Endothelial cell of umbilical vein (primary cell): Measurements from ENCODE around the gene ZSWIM4. TPM values are rescaled to one million over a fixed set of nuclear protein-coding genes. Genes with fewer than 3 reads are reported as not detected.

ENCODE experiments used
- BruUV-seq: library from RNA; stranded (reverse); fragments of 400-500 nt; replicated peaks from 2 replicates; lab custom pipeline; 2021; lab: Mats Ljungman, UMichigan
- CTCF ChIA-PET: fragments of 300-600, 350-600 bp; sonication (Branson Sonifier 250); formaldehyde crosslinking; loops from one replicate; lab custom pipeline; 2021; ENCODE audit warnings: antibody characterized with exemption, inconsistent platforms; lab: Charles Lee
- POLR2A ChIA-PET: fragments of 300-600, 350-600 bp; sonication (Branson Sonifier 250); formaldehyde crosslinking; loops from one replicate; lab custom pipeline; 2021; ENCODE audit warnings: antibody characterized with exemption, inconsistent platforms; lab: Charles Lee
- DNase-seq: peaks from one replicate; pipeline ENCODE4 v3.0.0-alpha.2; 2011; ENCODE audit warnings: low read depth, low spot score
- FAIRE-seq: peaks from 2 replicates; lab custom pipeline; 2011; peaks lifted over from hg19 to GRCh38; lab: Jason Lieb, UNC
- H2AFZ ChIP-seq: 2 replicates; pipeline ENCODE4 v1.6.0; 2012; ENCODE audit warnings: low read depth, low read length, control low read depth, inconsistent platforms
- H3K27ac ChIP-seq: 2 replicates; pipeline ENCODE4 v1.5.1; 2011; ENCODE audit warnings: low read depth, mild to moderate bottlenecking, control low read depth, low read length, moderate library complexity; ENCODE audit not compliant: insufficient read depth
- H3K27me3 ChIP-seq, 2 experiments: 2 replicates each; pipeline versions ENCODE4 v1.6.0 to v1.6.1; 2011; ENCODE audit warnings: low read length in 2 of 2, mixed read lengths in 1 of 2; ENCODE audit not compliant: control insufficient read depth in 2 of 2, insufficient read depth in 2 of 2
- H3K36me3 ChIP-seq, 2 experiments: 2 replicates in 1 of 2; 3 replicates in 1 of 2; pipeline ENCODE4 v1.5.1; 2011; ENCODE audit warnings: low read length in 2 of 2, mild to moderate bottlenecking in 1 of 2, moderate library complexity in 1 of 2; ENCODE audit not compliant: control insufficient read depth in 2 of 2, insufficient read depth in 2 of 2; ENCODE audit errors: extremely low read depth in 1 of 2
- H3K4me1 ChIP-seq: 3 replicates; pipeline ENCODE4 v1.5.1; 2011; ENCODE audit warnings: mild to moderate bottlenecking, low read length; ENCODE audit not compliant: control insufficient read depth, insufficient read depth; ENCODE audit errors: extremely low read depth
- H3K4me2 ChIP-seq: 2 replicates; pipeline ENCODE4 v1.6.1; 2011; ENCODE audit warnings: low read length, control low read depth, mixed read lengths; ENCODE audit not compliant: insufficient read depth
- H3K4me3 ChIP-seq, 3 experiments: fragments of 200-600 bp in 1 of 3; sonication (generic), shearing (Covaris generic) in 1 of 3; replicated peaks in 1 of 3; 2 replicates each; pipeline ENCODE4 v1.5.1; 2011 to 2016; ENCODE audit warnings: control low read depth in 3 of 3, low read length in 3 of 3, mild to moderate bottlenecking in 2 of 3, inconsistent platforms in 1 of 3, low read depth in 1 of 3, moderate library complexity in 1 of 3; ENCODE audit not compliant: insufficient read depth in 1 of 3
- H3K79me2 ChIP-seq: 2 replicates; pipeline ENCODE4 v1.6.0; 2012; ENCODE audit warnings: low read length, inconsistent platforms; ENCODE audit not compliant: control insufficient read depth, insufficient read depth
- H3K9ac ChIP-seq: replicated peaks from 2 replicates; pipeline ENCODE3; 2011; ENCODE audit warnings: low read length, control low read depth; ENCODE audit not compliant: insufficient read depth; ENCODE audit errors: extremely low read depth
- H3K9me1 ChIP-seq: replicated peaks from 3 replicates; pipeline ENCODE4 v1.6.0; 2011; ENCODE audit warnings: mild to moderate bottlenecking, low read length; ENCODE audit not compliant: control insufficient read depth, insufficient read depth; ENCODE audit errors: extremely low read depth
- H3K9me3 ChIP-seq: replicated peaks from 2 replicates; pipeline ENCODE4 v1.5.1; 2012; ENCODE audit warnings: low read length, inconsistent platforms; ENCODE audit not compliant: control insufficient read depth, insufficient read depth
- H4K20me1 ChIP-seq: replicated peaks from 2 replicates; pipeline ENCODE3; 2011; ENCODE audit warnings: mild to moderate bottlenecking, low read length; ENCODE audit not compliant: control insufficient read depth, insufficient read depth; ENCODE audit errors: extremely low read depth
- EZH2 ChIP-seq: IDR thresholded peaks from 2 replicates; pipeline ENCODE4 v1.6.1; 2012; ENCODE audit warnings: borderline replicate concordance, low read depth, mild to moderate bottlenecking, moderate library complexity, low read length, inconsistent platforms; ENCODE audit not compliant: severe bottlenecking
- FOS ChIP-seq: IDR thresholded peaks from 2 replicates; pipeline ENCODE4 v1.6.1; 2011; ENCODE audit warnings: mild to moderate bottlenecking, low read length, moderate library complexity, borderline replicate concordance; ENCODE audit not compliant: insufficient read depth
- GATA2 ChIP-seq: IDR thresholded peaks from 2 replicates; pipeline ENCODE4 v1.7.0; 2011; ENCODE audit warnings: low read depth, mild to moderate bottlenecking, moderate library complexity, mixed read lengths, low read length; ENCODE audit not compliant: insufficient read length, insufficient read depth
- POLR2A ChIP-seq: IDR thresholded peaks from 2 replicates; pipeline ENCODE4 v1.6.1; 2012; ENCODE audit warnings: low read depth, mild to moderate bottlenecking, control low read depth, low read length
- POLR2AphosphoS5 ChIP-seq: IDR thresholded peaks from 2 replicates; pipeline ENCODE4 v1.6.1; 2012; ENCODE audit warnings: low read depth, mild to moderate bottlenecking, control low read depth, low read length, moderate library complexity; ENCODE audit not compliant: insufficient read depth
- dilution Hi-C: fragments of 300-500 bp; cut with MboI; formaldehyde crosslinking; loops from one replicate; pipeline ENCODE4 v1.15.0; 2019; ENCODE audit warnings: low sequenced_read_pairs; ENCODE audit not compliant: extremely low pct_ligation_motif_present
- intact Hi-C: fragments of 100-400 bp; cut with micrococcal nuclease; formaldehyde crosslinking; loops from one replicate; pipeline ENCODE4 v1.10.0; 2022
- polyA plus RNA-seq, 4 experiments: library from polyadenylated mRNA; depleted of rRNA in 3 of 4; stranded (reverse) in 3 of 4; unstranded in 1 of 4; fragments of >200 nt; gene quantifications; 2 replicates each; pipeline versions ENCODE4 v1.2.1 to v1.2.3, GENCODE V29; 2011 to 2012; ENCODE audit warnings: missing spikeins in 1 of 4
- total RNA-seq: library from RNA; stranded (reverse); gene quantifications from 2 replicates; pipeline ENCODE4 v1.2.3, GENCODE V29; 2021
- TF ChIP-seq, protein P1 (sequence below), 2 donors: IDR thresholded peaks; 1 replicate in 1 of 2; 2 replicates in 1 of 2; pipeline ENCODE4 v1.5.1; 2011; ENCODE audit warnings: low read length in 2 of 2, mild to moderate bottlenecking in 2 of 2, moderate library complexity in 2 of 2, control low read depth in 1 of 2, inconsistent platforms in 1 of 2, low read depth in 1 of 2; ENCODE audit not compliant: insufficient read depth in 1 of 2; ENCODE audit errors: extremely low read depth in 1 of 2
- TF ChIP-seq, protein P2 (sequence below): IDR thresholded peaks from 2 replicates; pipeline ENCODE4 v1.6.1; 2011; ENCODE audit not compliant: insufficient read depth, insufficient read length

ZSWIM4 gene
- total and polyA plus RNA-seq, 2 donors (not counting 3 experiments of a cell fraction or from before 2014, with no cell fraction given): 12.7 to 26.6 TPM

DNA sequence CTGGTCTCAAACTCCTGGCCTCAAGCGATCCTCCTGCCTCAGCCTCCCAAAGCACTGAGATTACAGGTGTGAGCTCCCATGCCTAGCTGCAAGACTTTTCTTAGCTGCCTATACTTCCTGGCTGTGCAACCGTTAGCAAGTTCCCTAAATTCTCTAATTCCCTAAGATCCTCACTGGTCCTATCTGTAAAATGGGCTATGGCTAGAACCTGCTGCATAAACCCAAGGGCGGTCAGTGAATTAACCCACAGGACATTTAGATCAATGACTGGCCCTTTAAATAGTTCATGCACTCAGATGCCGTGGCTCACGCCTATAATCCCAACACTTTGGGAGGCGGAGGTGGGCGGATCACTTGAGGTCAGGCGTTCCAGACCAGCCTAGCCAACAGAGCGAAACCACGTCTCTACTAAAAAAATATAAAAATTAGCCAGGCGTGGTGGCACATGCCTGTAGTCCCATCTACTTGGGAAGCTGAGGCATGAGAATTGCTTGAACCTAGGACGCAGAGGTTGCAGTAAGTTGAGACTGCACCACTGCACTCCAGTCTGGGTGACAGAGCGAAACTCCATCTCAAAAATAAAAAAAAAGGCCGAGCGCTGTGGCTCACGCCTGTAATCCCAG lies 25.1 kb upstream of the ZSWIM4 start:
- Histone ChIP-seq H3K4me2 (no peak overlapping the region), H3K36me3 (peaks cover 6 to 21% of the 10 kb centered on the region in 2 experiments), H3K9ac (no peak overlapping the region), H4K20me1 (no peaks in the 10 kb centered on the region), H3K79me2 (peaks cover 24% of the 10 kb centered on the region), H3K4me1 (peaks cover 9% of the 10 kb centered on the region), H3K9me3 (no peaks in the 10 kb centered on the region), H3K4me3 (no peak overlapping the region), H3K27ac (no peak overlapping the region), H2AFZ (no peak overlapping the region), H3K27me3 (no peaks in the 10 kb centered on the region), H3K9me1 (no peaks in the 10 kb centered on the region)
- dilution Hi-C loops (no loop called here), intact Hi-C loops (no loop called here)
- POLR2A ChIA-PET: no interaction called here
- TF ChIP-seq GATA2: no peak
- TF ChIP-seq POLR2A: no peak
- TF ChIP-seq EZH2: no peak
- TF ChIP-seq, protein P1, sequence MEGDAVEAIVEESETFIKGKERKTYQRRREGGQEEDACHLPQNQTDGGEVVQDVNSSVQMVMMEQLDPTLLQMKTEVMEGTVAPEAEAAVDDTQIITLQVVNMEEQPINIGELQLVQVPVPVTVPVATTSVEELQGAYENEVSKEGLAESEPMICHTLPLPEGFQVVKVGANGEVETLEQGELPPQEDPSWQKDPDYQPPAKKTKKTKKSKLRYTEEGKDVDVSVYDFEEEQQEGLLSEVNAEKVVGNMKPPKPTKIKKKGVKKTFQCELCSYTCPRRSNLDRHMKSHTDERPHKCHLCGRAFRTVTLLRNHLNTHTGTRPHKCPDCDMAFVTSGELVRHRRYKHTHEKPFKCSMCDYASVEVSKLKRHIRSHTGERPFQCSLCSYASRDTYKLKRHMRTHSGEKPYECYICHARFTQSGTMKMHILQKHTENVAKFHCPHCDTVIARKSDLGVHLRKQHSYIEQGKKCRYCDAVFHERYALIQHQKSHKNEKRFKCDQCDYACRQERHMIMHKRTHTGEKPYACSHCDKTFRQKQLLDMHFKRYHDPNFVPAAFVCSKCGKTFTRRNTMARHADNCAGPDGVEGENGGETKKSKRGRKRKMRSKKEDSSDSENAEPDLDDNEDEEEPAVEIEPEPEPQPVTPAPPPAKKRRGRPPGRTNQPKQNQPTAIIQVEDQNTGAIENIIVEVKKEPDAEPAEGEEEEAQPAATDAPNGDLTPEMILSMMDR (IDR thresholded peaks at IDR 0.05; ENCODE audit: extremely low read depth in 1 of 2, insufficient read depth in 1 of 2, low read depth in 1 of 2, low read length in 2 of 2): no peak
- no peak for TF ChIP-seq POLR2AphosphoS5
- TF ChIP-seq, protein P2, sequence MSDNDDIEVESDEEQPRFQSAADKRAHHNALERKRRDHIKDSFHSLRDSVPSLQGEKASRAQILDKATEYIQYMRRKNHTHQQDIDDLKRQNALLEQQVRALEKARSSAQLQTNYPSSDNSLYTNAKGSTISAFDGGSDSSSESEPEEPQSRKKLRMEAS: no peak
- no peak for TF ChIP-seq FOS
- DNase-seq (no peak), FAIRE-seq (no peak)
- CTCF ChIA-PET: no interaction called here
- no TSS peak for BruUV-seq
